ENCODE results near the gene SDK2. TPM values are rescaled to one million over a fixed set of nuclear protein-coding genes. Genes with fewer than 3 reads are reported as not detected.

SDK2 gene
- total RNA-seq, 1 donor, result under 0.01 TPM

GRCh38 chr17:73402466-73402865, 241.8 kb downstream of the SDK2 start:
- no peak for DNase-seq (ENCODE audit: low read depth)
- TF ChIP-seq, protein P1, sequence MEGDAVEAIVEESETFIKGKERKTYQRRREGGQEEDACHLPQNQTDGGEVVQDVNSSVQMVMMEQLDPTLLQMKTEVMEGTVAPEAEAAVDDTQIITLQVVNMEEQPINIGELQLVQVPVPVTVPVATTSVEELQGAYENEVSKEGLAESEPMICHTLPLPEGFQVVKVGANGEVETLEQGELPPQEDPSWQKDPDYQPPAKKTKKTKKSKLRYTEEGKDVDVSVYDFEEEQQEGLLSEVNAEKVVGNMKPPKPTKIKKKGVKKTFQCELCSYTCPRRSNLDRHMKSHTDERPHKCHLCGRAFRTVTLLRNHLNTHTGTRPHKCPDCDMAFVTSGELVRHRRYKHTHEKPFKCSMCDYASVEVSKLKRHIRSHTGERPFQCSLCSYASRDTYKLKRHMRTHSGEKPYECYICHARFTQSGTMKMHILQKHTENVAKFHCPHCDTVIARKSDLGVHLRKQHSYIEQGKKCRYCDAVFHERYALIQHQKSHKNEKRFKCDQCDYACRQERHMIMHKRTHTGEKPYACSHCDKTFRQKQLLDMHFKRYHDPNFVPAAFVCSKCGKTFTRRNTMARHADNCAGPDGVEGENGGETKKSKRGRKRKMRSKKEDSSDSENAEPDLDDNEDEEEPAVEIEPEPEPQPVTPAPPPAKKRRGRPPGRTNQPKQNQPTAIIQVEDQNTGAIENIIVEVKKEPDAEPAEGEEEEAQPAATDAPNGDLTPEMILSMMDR (IDR thresholded peaks at IDR 0.05; ENCODE audit: insufficient read depth, low read depth, low read length), result no peak
- H3K4me3 ChIP-seq (ENCODE audit: low read depth, low read length), result no peak overlapping the region

- no peak overlapping the region for H3K4me3 ChIP-seq (ENCODE audit: low read depth, low read length)
- TF ChIP-seq, protein P1 (IDR thresholded peaks at IDR 0.05; ENCODE audit: insufficient read depth, low read depth, low read length), result no peak
- no peak for DNase-seq (ENCODE audit: low read depth)
Measured at GRCh38 chr17:73401911-73402310, 242.3 kb downstream of the SDK2 start.

- TF ChIP-seq, protein P1 (IDR thresholded peaks at IDR 0.05; ENCODE audit: insufficient read depth, low read depth, low read length), result no peak
- DNase-seq (ENCODE audit: low read depth), result no peak
- no peak overlapping the region for H3K4me3 ChIP-seq (ENCODE audit: low read depth, low read length)
Measured at GRCh38 chr17:73400915-73401545, 243.2 kb downstream of the SDK2 start.

- no peak overlapping the region for H3K4me3 ChIP-seq (ENCODE audit: low read depth, low read length)
- TF ChIP-seq, protein P1 (IDR thresholded peaks at IDR 0.05; ENCODE audit: insufficient read depth, low read depth, low read length), result no peak
- no peak for DNase-seq (ENCODE audit: low read depth)
Measured at GRCh38 chr17:73399056-73399455, 245.2 kb downstream of the SDK2 start.

- TF ChIP-seq, protein P1 (IDR thresholded peaks at IDR 0.05; ENCODE audit: insufficient read depth, low read depth, low read length), result no peak
- no peak overlapping the region for H3K4me3 ChIP-seq (ENCODE audit: low read depth, low read length)
- no peak for DNase-seq (ENCODE audit: low read depth)
Measured at GRCh38 chr17:73397856-73398540, 246.2 kb downstream of the SDK2 start.

DNA sequence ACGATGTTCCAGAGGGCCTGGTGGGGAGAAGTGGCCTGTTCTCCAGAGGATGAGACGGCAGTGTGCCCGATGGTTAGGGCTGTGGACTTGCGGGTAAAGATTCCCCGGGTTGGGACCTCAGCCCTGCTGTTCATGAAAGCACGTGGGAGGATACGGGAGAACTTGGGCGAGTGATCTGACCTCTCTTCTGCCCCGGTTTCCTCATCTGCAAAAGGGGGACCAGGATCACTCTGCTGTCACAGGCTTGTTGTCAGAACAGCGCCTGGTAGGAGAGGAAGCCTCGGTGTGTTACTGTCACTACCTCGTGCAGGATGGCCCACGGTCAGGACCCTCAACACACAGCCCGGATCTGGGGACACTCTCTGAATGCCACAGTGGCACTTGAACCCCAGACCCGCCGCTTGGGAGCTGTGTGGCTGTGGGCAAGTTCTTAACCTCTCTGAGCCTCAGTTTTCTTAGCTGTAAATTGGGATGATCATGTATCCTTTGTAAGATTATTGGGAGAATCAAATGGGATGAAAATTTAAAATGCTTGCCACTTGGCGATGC, 246.9 kb downstream of the SDK2 start:
- DNase-seq (ENCODE audit: low read depth), result no peak
- no peak overlapping the region for H3K4me3 ChIP-seq (ENCODE audit: low read depth, low read length)
- TF ChIP-seq, protein P1 (IDR thresholded peaks at IDR 0.05; ENCODE audit: insufficient read depth, low read depth, low read length), result no peak
